HEK293 (cell line): ENCODE data around the gene USP32.

Source experiments
- CTCF ChIP-seq: fragments of 450-650 bp; formaldehyde crosslinking; IDR thresholded peaks from 2 replicates; pipeline ENCODE4 v1.5.1; 2016; ENCODE audit warnings: missing biosample characterization, missing genetic modification characterization
- RBAK ChIP-seq: fragments of 450-650 bp; formaldehyde crosslinking; IDR thresholded peaks from 2 replicates; pipeline ENCODE4 v1.5.1; 2016; ENCODE audit warnings: missing biosample characterization, missing genetic modification characterization
- YY1 ChIP-seq: fragments of 450-650 bp; formaldehyde crosslinking; IDR thresholded peaks from 2 replicates; pipeline ENCODE4 v1.5.1; 2018; ENCODE audit warnings: missing biosample characterization, missing genetic modification characterization
- ZFHX2 ChIP-seq: fragments of 450-650 bp; formaldehyde crosslinking; conservative IDR thresholded peaks from 2 replicates; pipeline ENCODE4 v1.5.1; 2016; ENCODE audit warnings: missing biosample characterization, missing genetic modification characterization
- ZFP37 ChIP-seq: fragments of 450-650 bp; formaldehyde crosslinking; IDR thresholded peaks from 2 replicates; pipeline ENCODE4 v1.5.1; 2016; ENCODE audit warnings: missing biosample characterization, missing genetic modification characterization
- ZNF184 ChIP-seq: fragments of 450-650 bp; IDR thresholded peaks from 2 replicates; pipeline ENCODE4 v1.5.1; 2018; ENCODE audit warnings: missing biosample characterization, mild to moderate bottlenecking, missing genetic modification characterization
- ZNF274 ChIP-seq, 2 experiments: fragments of 200-500 bp in 1 of 2; fragments of 450-650 bp in 1 of 2; sonication (Bioruptor generic) in 1 of 2; formaldehyde crosslinking in 1 of 2; IDR thresholded peaks; 2 replicates each; pipeline versions ENCODE4 v1.5.1 to v1.6.1; 2014 to 2016; ENCODE audit warnings: borderline replicate concordance in 1 of 2, inconsistent platforms in 1 of 2, low read length in 1 of 2, missing biosample characterization in 1 of 2, missing genetic modification characterization in 1 of 2
- ZNF621 ChIP-seq: fragments of 450-650 bp; formaldehyde crosslinking; IDR thresholded peaks from 2 replicates; pipeline ENCODE4 v1.5.1; 2017; ENCODE audit warnings: missing biosample characterization, missing genetic modification characterization
- TF ChIP-seq, protein P1 (sequence below): fragments of 450-650 bp; formaldehyde crosslinking; optimal IDR thresholded peaks from 2 replicates; pipeline ENCODE3; 2016; ENCODE audit warnings: missing biosample characterization, mild to moderate bottlenecking, missing genetic modification characterization

GRCh38 chr17:60247836-60248461 lies 144.0 kb downstream of the USP32 start:
- TF ChIP-seq CTCF (tag by site-specific recombination): no peak
- no peak for TF ChIP-seq ZFHX2 (tag by site-specific recombination)
- TF ChIP-seq RBAK: no peak
- TF ChIP-seq ZNF274 (IDR thresholded peaks at IDR 0.05; ENCODE audit: low read length): no peak
- TF ChIP-seq ZNF274 (tag by site-specific recombination; IDR thresholded peaks at IDR 0.05; ENCODE audit: borderline replicate concordance): no peak
- TF ChIP-seq ZNF184 (tag by site-specific recombination): no peak
- no peak for TF ChIP-seq ZFP37 (tag by site-specific recombination)
- no peak for TF ChIP-seq YY1 (tag by site-specific recombination)
- TF ChIP-seq, protein P1, sequence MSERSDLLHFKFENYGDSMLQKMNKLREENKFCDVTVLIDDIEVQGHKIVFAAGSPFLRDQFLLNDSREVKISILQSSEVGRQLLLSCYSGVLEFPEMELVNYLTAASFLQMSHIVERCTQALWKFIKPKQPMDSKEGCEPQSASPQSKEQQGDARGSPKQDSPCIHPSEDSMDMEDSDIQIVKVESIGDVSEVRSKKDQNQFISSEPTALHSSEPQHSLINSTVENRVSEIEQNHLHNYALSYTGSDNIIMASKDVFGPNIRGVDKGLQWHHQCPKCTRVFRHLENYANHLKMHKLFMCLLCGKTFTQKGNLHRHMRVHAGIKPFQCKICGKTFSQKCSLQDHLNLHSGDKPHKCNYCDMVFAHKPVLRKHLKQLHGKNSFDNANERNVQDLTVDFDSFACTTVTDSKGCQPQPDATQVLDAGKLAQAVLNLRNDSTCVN (tag by site-specific recombination): no peak
- TF ChIP-seq ZNF621: no peak
